PC-3 (cell line): ENCODE results near the gene CTTNBP2. TPM values are rescaled to one million over a fixed set of nuclear protein-coding genes. Genes with fewer than 3 reads are reported as not detected.

Source experiments
- ATAC-seq: fragments of 200-7000 bp; cut with Tn5 transposase; 2 replicates; pipeline ENCODE4 v1.9.1; 2020; ENCODE audit warnings: mild to moderate bottlenecking, moderate library complexity
- BruUV-seq: library from RNA; stranded (reverse); fragments of 400-500 nt; replicated peaks from 2 replicates; lab custom pipeline; 2021; lab: Mats Ljungman, UMichigan
- CTCF ChIA-PET: fragments of 300-600 bp; sonication (Branson Sonifier 250); formaldehyde crosslinking; loops from one replicate; lab custom pipeline; 2022; ENCODE audit warnings: antibody characterized with exemption; lab: Charles Lee
- POLR2A ChIA-PET: fragments of 300-600 bp; sonication (Branson Sonifier 250); formaldehyde crosslinking; loops from one replicate; lab custom pipeline; 2022; ENCODE audit warnings: antibody characterized with exemption; ENCODE audit not compliant: unreplicated experiment; lab: Charles Lee
- DNase-seq: peaks from one replicate; pipeline ENCODE4 v3.0.0-alpha.2; 2015
- H2AFZ ChIP-seq: fragments of 300-600 bp; sonication (generic); 2 replicates; pipeline ENCODE4 v1.6.0; 2016; ENCODE audit warnings: antibody characterized with exemption, low read length
- H3F3A ChIP-seq: fragments of 300-600 bp; sonication (generic); one replicate; pipeline ENCODE4 v1.6.0; 2017; ENCODE audit warnings: antibody characterized with exemption, low read length, control low read depth, mild to moderate bottlenecking; ENCODE audit not compliant: unreplicated experiment
- H3K27ac ChIP-seq: fragments of 300-600 bp; sonication (generic); 2 replicates; pipeline ENCODE4 v1.5.1; 2016; ENCODE audit warnings: mild to moderate bottlenecking, low read length
- H3K27me3 ChIP-seq: fragments of 300-600 bp; sonication (generic); 2 replicates; pipeline ENCODE4 v1.6.1; 2016; ENCODE audit warnings: low read length, mixed read lengths
- H3K36me3 ChIP-seq: fragments of 300-600 bp; sonication (generic); 2 replicates; pipeline ENCODE4 v1.6.1; 2016; ENCODE audit warnings: low read depth, mixed run types, low read length, mixed read lengths
- H3K4me1 ChIP-seq: fragments of 300-600 bp; sonication (generic); 2 replicates; pipeline ENCODE4 v1.5.1; 2016; ENCODE audit warnings: low read length; ENCODE audit not compliant: insufficient read depth
- H3K4me2 ChIP-seq: fragments of 300-600 bp; sonication (generic); 2 replicates; pipeline ENCODE4 v1.6.0; 2016; ENCODE audit warnings: low read length
- H3K4me3 ChIP-seq: fragments of 300-600 bp; sonication (generic); 2 replicates; pipeline ENCODE4 v1.5.1; 2016; ENCODE audit warnings: mild to moderate bottlenecking, low read length, mixed read lengths
- H3K79me2 ChIP-seq: fragments of 300-600 bp; sonication (generic); 2 replicates; pipeline ENCODE4 v1.6.1; 2017; ENCODE audit warnings: low read length, mixed read lengths
- H3K9ac ChIP-seq: fragments of 300-600 bp; sonication (generic); 2 replicates; pipeline ENCODE4 v1.6.0; 2016; ENCODE audit warnings: mild to moderate bottlenecking, low read length
- H3K9me2 ChIP-seq: fragments of 300-600 bp; sonication (generic); replicated peaks from 2 replicates; pipeline ENCODE4 v1.6.1; 2016; ENCODE audit warnings: mixed run types, low read length, mixed read lengths
- H3K9me3 ChIP-seq: fragments of 300-600 bp; sonication (generic); 2 replicates; pipeline ENCODE4 v1.6.1; 2016; ENCODE audit warnings: low read length, mixed read lengths
- H4K20me1 ChIP-seq: fragments of 300-600 bp; sonication (generic); 2 replicates; pipeline ENCODE4 v1.6.1; 2016; ENCODE audit warnings: low read length, mixed read lengths
- CTCF ChIP-seq: fragments of 300-600 bp; sonication (generic); conservative IDR thresholded peaks from 2 replicates; pipeline ENCODE4 v1.5.1; 2017; ENCODE audit warnings: antibody characterized with exemption, low read depth, mild to moderate bottlenecking, low read length
- EZH2 ChIP-seq: fragments of 300-600 bp; sonication (generic); IDR thresholded peaks from one replicate; pipeline ENCODE4 v1.6.1; 2017; ENCODE audit warnings: antibody characterized with exemption, mild to moderate bottlenecking, low read length; ENCODE audit not compliant: unreplicated experiment
- EZH2phosphoT487 ChIP-seq: fragments of 300-600 bp; sonication (generic); IDR thresholded peaks from 2 replicates; pipeline ENCODE4 v1.6.1; 2018; ENCODE audit warnings: mild to moderate bottlenecking, antibody characterized with exemption, low read length, borderline replicate concordance
- intact Hi-C: fragments of 100-400 bp; cut with micrococcal nuclease; formaldehyde crosslinking; loops from 2 replicates; pipeline ENCODE4 v1.9.0; 2023
- total RNA-seq: library from RNA; depleted of rRNA; stranded (reverse); fragments of >200 nt; gene quantifications from 2 replicates; pipeline ENCODE4 v1.2.3, GENCODE V29; 2014

CTTNBP2 gene
- total RNA-seq, 1 experiment from 2014 or later, result 1.1 TPM

GRCh38 chr7:117772421-117772820 lies 100.8 kb downstream of the CTTNBP2 start:
- POLR2A ChIA-PET, result no interaction called here
- Histone ChIP-seq H3K27me3 (no peaks in the 10 kb centered on the region), H3K79me2 (no peaks in the 10 kb centered on the region), H3K9ac (no peak overlapping the region), H3K9me2 (no peaks in the 10 kb centered on the region), H2AFZ (no peak overlapping the region), H3F3A (no peaks in the 10 kb centered on the region), H3K4me3 (no peak overlapping the region), H3K36me3 (no peaks in the 10 kb centered on the region), H3K4me2 (no peak overlapping the region), H3K9me3 (no peaks in the 10 kb centered on the region), H4K20me1 (no peaks in the 10 kb centered on the region), H3K4me1 (peaks cover 3% of the 10 kb centered on the region), H3K27ac (no peak overlapping the region)
- TF ChIP-seq CTCF, result no peak
- TF ChIP-seq EZH2, result no peak
- TF ChIP-seq EZH2phosphoT487, result no peak
- no peak for DNase-seq
- intact Hi-C loops, result no loop called here
- BruUV-seq, result no TSS peak
- CTCF ChIA-PET, result no interaction called here
- no peak for ATAC-seq

- no peaks in the 10 kb centered on the region for H3F3A ChIP-seq
- H3K27me3 ChIP-seq, result no peaks in the 10 kb centered on the region
- no peaks in the 10 kb centered on the region for H3K79me2 ChIP-seq
- no peak overlapping the region for H3K27ac ChIP-seq
- ATAC-seq (no peak), DNase-seq (no peak)
- TF ChIP-seq CTCF, result no peak
- TF ChIP-seq EZH2, result no peak
- no peak for TF ChIP-seq EZH2phosphoT487
- no peaks in the 10 kb centered on the region for H4K20me1 ChIP-seq
- ChIA-PET POLR2A (no interaction called here), CTCF (no interaction called here)
- H3K4me1 ChIP-seq, result no peaks in the 10 kb centered on the region
- intact Hi-C loops, result no loop called here
- no peak overlapping the region for H3K4me3 ChIP-seq
- no peak overlapping the region for H2AFZ ChIP-seq
- BruUV-seq, result no TSS peak
- H3K9me2 ChIP-seq, result no peaks in the 10 kb centered on the region
- H3K4me2 ChIP-seq, result no peak overlapping the region
- no peaks in the 10 kb centered on the region for H3K9me3 ChIP-seq
- H3K36me3 ChIP-seq, result no peaks in the 10 kb centered on the region
- H3K9ac ChIP-seq, result no peak overlapping the region
These were observed 101.5 kb downstream of the CTTNBP2 start for GRCh38 chr7:117771756-117772155.

GRCh38 chr7:117769085-117769484 lies 104.2 kb downstream of the CTTNBP2 start:
- TF ChIP-seq EZH2 (no peak), CTCF (no peak), EZH2phosphoT487 (no peak)
- H3K4me3 ChIP-seq, result no peak overlapping the region
- no peaks in the 10 kb centered on the region for H3K27me3 ChIP-seq
- ChIA-PET CTCF (no interaction called here), POLR2A (no interaction called here)
- H3K4me1 ChIP-seq, result no peaks in the 10 kb centered on the region
- H3K4me2 ChIP-seq, result no peak overlapping the region
- H3K9me2 ChIP-seq, result no peaks in the 10 kb centered on the region
- DNase-seq (no peak), ATAC-seq (no peak)
- no peak overlapping the region for H3K27ac ChIP-seq
- intact Hi-C loops, result no loop called here
- BruUV-seq, result no TSS peak
- H3K79me2 ChIP-seq, result no peaks in the 10 kb centered on the region
- H3K36me3 ChIP-seq, result no peaks in the 10 kb centered on the region
- no peak overlapping the region for H2AFZ ChIP-seq
- no peaks in the 10 kb centered on the region for H3F3A ChIP-seq
- H3K9me3 ChIP-seq, result no peaks in the 10 kb centered on the region
- no peaks in the 10 kb centered on the region for H4K20me1 ChIP-seq
- H3K9ac ChIP-seq, result no peak overlapping the region
